H1 (cell line): ENCODE measurements around the gene STBD1. TPM values are rescaled to one million over a fixed set of nuclear protein-coding genes. Genes with fewer than 3 reads are reported as not detected.
"Not testable (repeated sequence)": the region's sequence is repeated elsewhere in the genome, so short reads cannot be mapped to it uniquely, and the experiment has no call there.

Experiments used
- CTCF ChIA-PET: fragments of 300-600 bp; sonication (Branson Sonifier 250); formaldehyde crosslinking; loops from one replicate; lab custom pipeline; 2021; ENCODE audit not compliant: partially characterized antibody; lab: Charles Lee
- POLR2A ChIA-PET: fragments of 300-600 bp; sonication (Branson Sonifier 250); formaldehyde crosslinking; loops from one replicate; lab custom pipeline; 2021; ENCODE audit warnings: inconsistent platforms; ENCODE audit not compliant: partially characterized antibody; lab: Charles Lee
- DNase-seq, 2 experiments: peaks; one replicate each; pipeline versions ENCODE4 v3.0.0 to v3.0.0-alpha.2; 2010 to 2022; ENCODE audit warnings: low spot score in 2 of 2, low read depth in 1 of 2, mixed read lengths in 1 of 2
- FAIRE-seq: peaks from 2 replicates; lab custom pipeline; 2011; peaks lifted over from hg19 to GRCh38; lab: Jason Lieb, UNC
- H2AFZ ChIP-seq: 2 replicates; pipeline ENCODE4 v1.8.1; 2012; ENCODE audit warnings: low read length, inconsistent platforms
- H2AK5ac ChIP-seq: 2 replicates; pipeline ENCODE4 v1.6.1; 2013; ENCODE audit warnings: low read depth, low read length
- H2BK120ac ChIP-seq: replicated peaks from 2 replicates; pipeline ENCODE3; 2013; ENCODE audit warnings: low read depth, low read length, inconsistent platforms
- H2BK12ac ChIP-seq: 2 replicates; pipeline ENCODE4 v1.6.1; 2013; ENCODE audit warnings: low read depth, low read length
- H2BK15ac ChIP-seq: 2 replicates; pipeline ENCODE4 v1.6.1; 2013; ENCODE audit warnings: low read length
- H2BK20ac ChIP-seq: 2 replicates; pipeline ENCODE4 v1.6.1; 2013; ENCODE audit warnings: low read length
- H2BK5ac ChIP-seq: 2 replicates; pipeline ENCODE4 v1.6.1; 2013; ENCODE audit warnings: low read depth, low read length
- H3K14ac ChIP-seq: 2 replicates; pipeline ENCODE4 v1.6.1; 2013; ENCODE audit warnings: inconsistent platforms; ENCODE audit not compliant: insufficient read length
- H3K18ac ChIP-seq: 2 replicates; pipeline ENCODE4 v1.6.1; 2013; ENCODE audit warnings: low read length; ENCODE audit errors: extremely low read depth
- H3K23ac ChIP-seq: 2 replicates; pipeline ENCODE4 v1.6.1; 2013; ENCODE audit warnings: inconsistent platforms; ENCODE audit not compliant: insufficient read length
- H3K23me2 ChIP-seq: 2 replicates; pipeline ENCODE4 v1.6.1; 2013; ENCODE audit warnings: low read depth, low read length
- H3K27ac ChIP-seq: 2 replicates; pipeline ENCODE4 v1.6.1; 2011; ENCODE audit warnings: low read depth, low read length, inconsistent platforms
- H3K27me3 ChIP-seq, 4 experiments: replicated peaks in 1 of 4; 1 replicate in 1 of 4; 2 replicates in 3 of 4; pipeline versions ENCODE4 v1.6.1 to v1.8.1; 2011 to 2013; ENCODE audit warnings: low read length in 3 of 4, mild to moderate bottlenecking in 3 of 4, inconsistent platforms in 2 of 4, mixed read lengths in 2 of 4, moderate library complexity in 1 of 4; ENCODE audit not compliant: control insufficient read depth in 3 of 4, insufficient read depth in 3 of 4; ENCODE audit errors: extremely low read depth in 1 of 4
- H3K36me3 ChIP-seq, 4 experiments: 2 replicates each; pipeline versions ENCODE4 v1.6.1 to v1.8.1; 2011 to 2013; ENCODE audit warnings: mild to moderate bottlenecking in 4 of 4, low read length in 3 of 4, moderate library complexity in 2 of 4, control low read depth in 1 of 4, inconsistent platforms in 1 of 4; ENCODE audit not compliant: insufficient read depth in 4 of 4, control insufficient read depth in 2 of 4
- H3K4ac ChIP-seq: replicated peaks from 2 replicates; pipeline ENCODE3; 2013; ENCODE audit warnings: low read length, low read depth, mixed read lengths, inconsistent platforms; ENCODE audit not compliant: insufficient read length
- H3K4me1 ChIP-seq, 4 experiments: replicated peaks in 1 of 4; 1 replicate in 1 of 4; 2 replicates in 3 of 4; pipeline versions ENCODE4 v1.6.1 to v1.8.1; 2011 to 2013; ENCODE audit warnings: low read length in 3 of 4, inconsistent platforms in 2 of 4, mixed read lengths in 1 of 4; ENCODE audit not compliant: insufficient read depth in 4 of 4, control insufficient read depth in 3 of 4
- H3K4me2 ChIP-seq, 2 experiments: 2 replicates each; pipeline versions ENCODE4 v1.6.1 to v1.8.1; 2011 to 2013; ENCODE audit warnings: low read depth in 2 of 2, low read length in 2 of 2, control low read depth in 1 of 2, inconsistent platforms in 1 of 2, mild to moderate bottlenecking in 1 of 2; ENCODE audit not compliant: insufficient read depth in 1 of 2
- H3K4me3 ChIP-seq, 4 experiments: fragments of 200-600, 300-600 bp in 1 of 4; sonication (generic), shearing (Covaris generic), sonication (Bioruptor Twin) in 1 of 4; 2 replicates each; pipeline versions ENCODE4 v1.5.1 to v1.8.1; 2011 to 2016; ENCODE audit warnings: low read length in 4 of 4, low read depth in 3 of 4, control low read depth in 2 of 4, inconsistent platforms in 2 of 4, mild to moderate bottlenecking in 2 of 4, mixed read lengths in 1 of 4, moderate library complexity in 1 of 4; ENCODE audit not compliant: insufficient read depth in 2 of 4; ENCODE audit errors: extremely low read depth in 1 of 4
- H3K56ac ChIP-seq: replicated peaks from 2 replicates; pipeline ENCODE3; 2013; ENCODE audit warnings: low read depth, mild to moderate bottlenecking, mixed read lengths, low read length, inconsistent platforms; ENCODE audit not compliant: insufficient read length
- H3K79me1 ChIP-seq: 2 replicates; pipeline ENCODE4 v1.6.1; 2013; ENCODE audit warnings: low read depth, low read length, control low read depth
- H3K79me2 ChIP-seq, 2 experiments: 2 replicates each; pipeline versions ENCODE4 v1.6.1 to v1.8.1; 2012 to 2013; ENCODE audit warnings: low read length in 2 of 2, mild to moderate bottlenecking in 2 of 2, inconsistent platforms in 1 of 2; ENCODE audit not compliant: insufficient read depth in 2 of 2, control insufficient read depth in 1 of 2
- H3K9ac ChIP-seq, 4 experiments: replicated peaks in 1 of 4; 1 replicate in 1 of 4; 2 replicates in 3 of 4; pipeline versions ENCODE4 v1.6.1 to v1.8.1; 2011 to 2013; ENCODE audit warnings: low read depth in 3 of 4, low read length in 3 of 4, control low read depth in 2 of 4, mild to moderate bottlenecking in 2 of 4, moderate library complexity in 2 of 4, inconsistent platforms in 1 of 4; ENCODE audit errors: extremely low read depth in 1 of 4
- H3K9me3 ChIP-seq, 2 experiments: 2 replicates each; pipeline versions ENCODE4 v1.6.1 to v1.8.1; 2012 to 2013; ENCODE audit warnings: mild to moderate bottlenecking in 2 of 2, moderate library complexity in 2 of 2, control low read depth in 1 of 2, inconsistent platforms in 1 of 2, low read depth in 1 of 2, low read length in 1 of 2, mixed read lengths in 1 of 2; ENCODE audit not compliant: insufficient read depth in 2 of 2
- H4K20me1 ChIP-seq, 2 experiments: replicated peaks in 1 of 2; 2 replicates each; pipeline versions ENCODE3 to v1.8.1; 2011 to 2013; ENCODE audit warnings: inconsistent platforms in 2 of 2, low read length in 2 of 2, mild to moderate bottlenecking in 1 of 2; ENCODE audit not compliant: insufficient read depth in 2 of 2, control insufficient read depth in 1 of 2
- H4K5ac ChIP-seq: 2 replicates; pipeline ENCODE4 v1.6.1; 2013; ENCODE audit warnings: low read length, low read depth, mixed read lengths, inconsistent platforms; ENCODE audit not compliant: insufficient read length
- H4K8ac ChIP-seq: 2 replicates; pipeline ENCODE4 v1.8.0; 2013; ENCODE audit warnings: mild to moderate bottlenecking, moderate library complexity, low read length, inconsistent platforms; ENCODE audit not compliant: insufficient read depth; ENCODE audit errors: extremely low read depth
- H4K91ac ChIP-seq: replicated peaks from 2 replicates; pipeline ENCODE3; 2013; ENCODE audit warnings: low read length, mixed read lengths, inconsistent platforms; ENCODE audit not compliant: insufficient read length
- WGBS, 2 experiments: shearing (Covaris generic) in 1 of 2; methylation state at CpG; one replicate each; pipeline versions ENCODE4 v1.1.6 to v1.1.7; 2013 to 2015; ENCODE audit warnings: low lambda C conversion rate in 2 of 2, mixed read lengths in 2 of 2, inconsistent platforms in 1 of 2, low coverage in 1 of 2, missing lambda C conversion rate in 1 of 2; ENCODE audit not compliant: insufficient replicate concordance in 2 of 2, insufficient coverage in 1 of 2, insufficient read length in 1 of 2; ENCODE audit errors: extremely low coverage in 1 of 2, missing lambda C conversion rate in 1 of 2; 5-methylcytosine and 5-hydroxymethylcytosine counted together
- polyA plus RNA-seq, 7 experiments: library from polyadenylated mRNA; depleted of rRNA in 3 of 7; stranded (reverse) in 5 of 7; unstranded in 2 of 7; fragments of >200 nt in 5 of 7; fragments of 200-250 nt in 2 of 7; gene quantifications; 1 replicate in 5 of 7; 2 replicates in 1 of 7; 4 replicates in 1 of 7; pipeline versions ENCODE4 v1.2.1 to v1.2.3, GENCODE V29; 2011 to 2013; ENCODE audit warnings: missing spikeins in 2 of 7, mixed read lengths in 2 of 7
- total RNA-seq: library from RNA; stranded (reverse); fragmentation: NEBNext Ultra II Directional; extraction: Animal tissue kit (Norgen Biotek cat#: 25700); gene quantifications from 2 replicates; pipeline ENCODE4 v1.2.1, GENCODE V29; 2021

STBD1 gene
- total and polyA plus RNA-seq, 2 of the 8 experiments (the other 6 are each of a cell fraction or from before 2014, with no cell fraction given), result 0.45 to 1.7 TPM

DNA sequence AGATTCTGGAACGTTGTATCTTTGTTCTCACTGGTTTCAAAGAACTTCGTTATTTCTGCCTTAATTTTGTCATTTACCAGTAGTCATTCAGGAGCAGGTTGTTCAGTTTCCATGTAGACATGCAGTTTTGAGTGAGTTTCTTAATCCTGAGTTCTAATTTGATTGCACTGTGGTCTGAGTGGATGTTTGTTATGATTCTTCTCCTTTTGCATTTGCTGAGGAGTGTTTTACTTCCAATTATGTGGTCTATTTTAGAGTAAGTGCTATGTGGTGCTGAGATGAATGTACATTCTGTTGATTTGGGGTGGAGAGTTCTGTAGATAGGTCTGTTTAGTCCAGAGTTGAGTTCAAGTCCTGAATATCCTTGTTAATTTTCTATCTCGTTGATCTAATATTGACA, 18.7 kb upstream of the STBD1 start:
- POLR2A ChIA-PET, H3K9me3 ChIP-seq, H3K18ac ChIP-seq, H3K14ac ChIP-seq, H3K9ac ChIP-seq, H2BK12ac ChIP-seq, FAIRE-seq, H4K5ac ChIP-seq, H4K91ac ChIP-seq, H2AFZ ChIP-seq, H3K79me2 ChIP-seq, H2BK15ac ChIP-seq, H3K4me1 ChIP-seq, H3K4me2 ChIP-seq, H3K56ac ChIP-seq, H2BK5ac ChIP-seq, H3K36me3 ChIP-seq, H3K4ac ChIP-seq, H4K8ac ChIP-seq, H3K79me1 ChIP-seq, H2BK120ac ChIP-seq, DNase-seq, H2BK20ac ChIP-seq, H3K27ac ChIP-seq, H2AK5ac ChIP-seq, H3K23ac ChIP-seq, H3K27me3 ChIP-seq, H4K20me1 ChIP-seq, H3K23me2 ChIP-seq, H3K4me3 ChIP-seq: not testable (repeated sequence)
- CTCF ChIA-PET, result interaction anchor here (0.7 kb wide), 1 partner anchor 108 kb away, joined by 3 read pairs; no protein-coding TSS in a partner anchor
- WGBS, 2 experiments, result 77% methylated on average over 3 of the region's 3 CpGs; no CpG with 5 or more reads in 1 of the 2 experiments
